Activated naive CD8-positive, alpha-beta T cell (primary cell): ENCODE measurements around the gene OSGEP.
"Not testable (repeated sequence)": the region's sequence is repeated elsewhere in the genome, so short reads cannot be mapped to it uniquely, and the experiment has no call there.

Experiments used
- H3K27ac Mint-ChIP-seq: one replicate; pipeline ENCODE4 v1.8.0; 2021; ENCODE audit warnings: mixed read lengths
- H3K27me3 Mint-ChIP-seq: one replicate; pipeline ENCODE4 v1.8.0; 2021; ENCODE audit warnings: mixed read lengths
- H3K36me3 Mint-ChIP-seq: one replicate; pipeline ENCODE4 v1.8.0; 2021; ENCODE audit warnings: mixed read lengths
- H3K4me1 Mint-ChIP-seq: one replicate; pipeline ENCODE4 v1.8.0; 2021; ENCODE audit warnings: low read depth, mixed read lengths
- H3K4me3 Mint-ChIP-seq: one replicate; pipeline ENCODE4 v1.8.0; 2021; ENCODE audit warnings: mild to moderate bottlenecking, mixed read lengths
- H3K9me3 Mint-ChIP-seq: one replicate; pipeline ENCODE4 v1.8.0; 2021; ENCODE audit warnings: low read depth, mixed read lengths

The OSGEP gene

GRCh38 chr14:20455355-20456300 is 1.0 kb upstream of the OSGEP start:
- Mint-ChIP-seq H3K27ac (no peak overlapping the region), H3K9me3 (no peaks in the 10 kb centered on the region), H3K4me1 (peaks cover 41% of the 10 kb centered on the region)

DNA sequence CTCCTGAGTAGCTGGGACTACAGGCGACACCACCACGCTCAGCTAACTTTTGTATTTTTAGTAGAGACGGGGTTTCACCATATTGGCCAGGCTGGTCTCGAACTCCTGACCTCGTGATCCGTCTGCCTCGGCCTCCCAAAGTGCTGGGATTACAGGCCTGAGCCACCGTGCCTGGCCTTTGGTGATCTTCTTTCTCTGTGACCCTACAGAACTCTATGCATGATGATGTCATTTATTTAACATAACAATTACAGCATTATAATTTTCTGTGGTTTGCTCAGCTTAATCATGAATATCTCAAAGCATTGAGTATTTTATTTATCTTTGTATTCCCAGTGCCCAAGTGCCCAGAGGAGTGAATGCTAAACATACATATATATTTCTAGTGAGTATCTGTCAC is 1.8 kb downstream of the OSGEP start:
- not testable (repeated sequence) for H3K27me3 Mint-ChIP-seq, H3K9me3 Mint-ChIP-seq
- H3K27ac Mint-ChIP-seq = peak overlapping the region; percentile 70
- H3K4me1 Mint-ChIP-seq = peaks cover 28% of the 10 kb centered on the region
- H3K36me3 Mint-ChIP-seq = peaks cover 11% of the 10 kb centered on the region
- peak overlapping the region; percentile 72 for H3K4me3 Mint-ChIP-seq

More at GRCh38 chr14:20455355-20456300, 1.0 kb upstream of the OSGEP start:
- no peak overlapping the region for H3K4me3 Mint-ChIP-seq
- H3K36me3 Mint-ChIP-seq = peaks cover 2% of the 10 kb centered on the region
- no peaks in the 10 kb centered on the region for H3K27me3 Mint-ChIP-seq

GRCh38 chr14:20446889-20447288 is 7.7 kb downstream of the OSGEP start:
- no peaks in the 10 kb centered on the region for H3K27me3 Mint-ChIP-seq
- peaks cover 12% of the 10 kb centered on the region for H3K4me1 Mint-ChIP-seq
- peak overlapping the region; percentile 47 for H3K27ac Mint-ChIP-seq
- H3K36me3 Mint-ChIP-seq = peaks cover 21% of the 10 kb centered on the region
- no peaks in the 10 kb centered on the region for H3K9me3 Mint-ChIP-seq
- no peak overlapping the region for H3K4me3 Mint-ChIP-seq

- not testable (repeated sequence) for H3K27me3 Mint-ChIP-seq, H3K9me3 Mint-ChIP-seq, H3K27ac Mint-ChIP-seq, H3K4me3 Mint-ChIP-seq
- peaks cover 31% of the 10 kb centered on the region for H3K4me1 Mint-ChIP-seq
- H3K36me3 Mint-ChIP-seq = peaks cover 15% of the 10 kb centered on the region
These were observed 11.0 kb downstream of the OSGEP start for GRCh38 chr14:20443650-20444049.

DNA sequence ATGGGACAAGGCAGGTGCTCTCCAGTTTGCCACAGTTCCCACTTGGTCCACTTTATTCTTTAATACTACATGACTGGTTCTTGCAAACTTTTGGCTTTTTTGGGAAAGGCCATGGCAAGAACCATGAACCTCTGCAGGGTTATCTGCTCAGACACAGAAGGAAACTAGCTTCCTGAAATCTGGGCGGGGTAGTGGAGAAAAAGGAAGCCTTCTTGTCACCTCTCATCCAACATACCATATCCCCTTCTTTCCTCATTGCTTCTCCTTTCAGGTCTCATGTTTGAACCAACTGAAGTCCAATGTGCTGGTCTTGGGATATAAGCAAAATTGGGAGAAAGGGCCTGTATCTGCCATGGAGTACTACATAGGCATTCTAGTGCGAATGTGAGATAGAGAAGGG is 13.2 kb downstream of the OSGEP start:
- no peak overlapping the region for H3K4me3 Mint-ChIP-seq
- peak overlapping the region; percentile 89 for H3K27ac Mint-ChIP-seq
- H3K27me3 Mint-ChIP-seq = no peaks in the 10 kb centered on the region
- H3K4me1 Mint-ChIP-seq = peaks cover 29% of the 10 kb centered on the region
- H3K36me3 Mint-ChIP-seq = peaks cover 4% of the 10 kb centered on the region
- H3K9me3 Mint-ChIP-seq = no peaks in the 10 kb centered on the region

- Mint-ChIP-seq H3K4me1 (peaks cover 29% of the 10 kb centered on the region), H3K4me3 (peak overlapping the region; percentile 70), H3K9me3 (no peaks in the 10 kb centered on the region), H3K27me3 (no peaks in the 10 kb centered on the region), H3K36me3 (peaks cover 4% of the 10 kb centered on the region), H3K27ac (peak overlapping the region; percentile 89)
These were observed 13.7 kb downstream of the OSGEP start for GRCh38 chr14:20440882-20441281.

- Mint-ChIP-seq H3K4me1 (peaks cover 29% of the 10 kb centered on the region), H3K4me3 (peak overlapping the region; percentile 70), H3K27me3 (no peaks in the 10 kb centered on the region), H3K9me3 (no peaks in the 10 kb centered on the region), H3K36me3 (peaks cover 4% of the 10 kb centered on the region), H3K27ac (peak overlapping the region; percentile 89)
These were observed 14.1 kb downstream of the OSGEP start for GRCh38 chr14:20440465-20440864.

DNA sequence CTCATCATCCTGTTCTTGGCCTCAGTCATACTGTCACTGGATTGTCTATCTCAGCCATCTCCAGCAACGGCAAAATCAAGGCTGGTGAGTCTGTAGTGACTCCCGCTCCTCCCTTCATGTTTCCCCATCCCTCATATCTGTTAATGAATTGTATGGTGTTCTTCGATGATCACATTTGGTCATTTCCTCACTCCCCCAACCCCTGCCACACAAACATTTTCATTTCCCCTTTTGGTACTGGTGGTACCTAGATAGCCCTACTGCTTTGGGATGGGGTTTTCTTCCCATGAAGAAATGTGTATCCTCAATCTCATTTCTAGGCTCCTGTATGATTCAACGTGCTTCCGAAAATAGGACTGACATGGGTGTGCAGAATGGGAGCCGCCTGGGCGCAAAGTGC is 15.9 kb downstream of the OSGEP start:
- no peak overlapping the region for H3K4me3 Mint-ChIP-seq
- no peaks in the 10 kb centered on the region for H3K27me3 Mint-ChIP-seq
- peaks cover 4% of the 10 kb centered on the region for H3K36me3 Mint-ChIP-seq
- H3K27ac Mint-ChIP-seq = no peak overlapping the region
- no peaks in the 10 kb centered on the region for H3K9me3 Mint-ChIP-seq
- H3K4me1 Mint-ChIP-seq = peaks cover 29% of the 10 kb centered on the region

DNA sequence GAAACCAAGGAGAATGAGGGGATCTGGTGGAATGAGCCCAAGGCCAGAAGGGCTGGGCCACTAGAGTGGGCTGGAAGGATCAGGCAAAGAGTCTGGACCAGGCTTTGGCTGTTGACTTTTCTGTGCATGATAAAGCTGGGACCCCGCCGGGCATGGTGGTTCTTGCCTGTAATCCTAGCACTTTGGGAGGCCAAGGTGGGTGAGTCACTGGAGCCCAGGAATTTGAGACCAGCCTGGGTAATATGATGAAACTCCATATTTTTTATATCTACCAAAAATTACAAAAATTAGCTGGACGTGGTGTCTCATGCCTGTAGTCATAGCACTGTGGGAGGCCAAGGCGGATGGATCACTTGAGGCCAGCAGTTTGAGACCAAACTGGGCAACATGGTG is 18.3 kb downstream of the OSGEP start:
- Mint-ChIP-seq H3K4me1 (peaks cover 19% of the 10 kb centered on the region), H3K4me3 (no peak overlapping the region), H3K9me3 (no peaks in the 10 kb centered on the region), H3K27me3 (no peaks in the 10 kb centered on the region), H3K36me3 (no peaks in the 10 kb centered on the region), H3K27ac (no peak overlapping the region)

DNA sequence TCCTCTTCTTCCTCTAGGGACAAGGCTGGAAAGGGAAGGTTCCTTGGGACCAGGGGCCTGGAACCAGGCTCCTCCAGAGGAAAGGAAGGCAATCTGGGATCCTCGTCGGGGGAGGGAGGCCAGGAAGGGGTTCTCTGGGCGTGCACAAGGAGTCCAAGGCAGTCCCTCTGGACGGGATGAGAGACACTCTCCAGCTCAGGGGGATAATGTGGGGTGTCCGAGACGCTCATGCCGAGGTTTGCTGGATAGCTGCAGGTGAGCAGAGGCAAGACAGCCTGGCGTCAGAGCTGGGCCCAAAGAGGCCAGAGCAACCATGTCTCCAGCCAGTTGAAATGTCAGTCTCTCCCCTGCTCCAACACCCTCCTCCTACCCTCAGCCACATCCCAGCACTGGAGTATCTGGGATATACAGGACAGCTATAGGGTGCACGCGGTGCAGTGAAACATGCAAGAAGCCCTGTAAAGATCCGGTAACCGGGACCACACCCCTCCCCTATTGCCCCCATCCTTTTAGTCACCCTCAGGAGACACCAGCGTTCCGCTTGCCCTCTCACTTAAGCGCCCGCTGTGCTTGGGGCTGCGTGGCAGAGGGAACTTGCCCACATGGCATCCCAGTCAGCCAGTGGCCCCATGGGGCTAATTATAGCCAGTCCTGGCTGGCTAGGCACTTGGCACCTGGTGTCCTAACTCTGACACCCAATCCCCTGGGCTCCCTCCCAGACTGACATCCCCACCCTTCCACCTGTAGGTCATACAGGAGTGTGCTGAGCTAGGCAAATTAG is 18.8 kb downstream of the OSGEP start, which contains the start of gene KLHL33:
Gene KLHL33 (minus strand): TSS at position 585 of the 781 bp plus-strand sequence. CDS start 355 bp downstream, at position 230.
- H3K27ac Mint-ChIP-seq = no peak within 1 kb of the TSS
- H3K36me3 Mint-ChIP-seq = no peaks in the 10 kb centered on the region
- H3K4me3 Mint-ChIP-seq = no peak within 1 kb of the TSS
- peaks cover 15% of the 10 kb centered on the region for H3K4me1 Mint-ChIP-seq
- no peaks in the 10 kb centered on the region for H3K9me3 Mint-ChIP-seq
- no peaks in the 10 kb centered on the region for H3K27me3 Mint-ChIP-seq

GRCh38 chr14:20434701-20435581 is 19.7 kb downstream of the OSGEP start:
- no peaks in the 10 kb centered on the region for H3K9me3 Mint-ChIP-seq
- no peak overlapping the region for H3K4me3 Mint-ChIP-seq
- H3K27ac Mint-ChIP-seq = no peak overlapping the region
- H3K4me1 Mint-ChIP-seq = peaks cover 10% of the 10 kb centered on the region
- H3K36me3 Mint-ChIP-seq = no peaks in the 10 kb centered on the region
- H3K27me3 Mint-ChIP-seq = no peaks in the 10 kb centered on the region

DNA sequence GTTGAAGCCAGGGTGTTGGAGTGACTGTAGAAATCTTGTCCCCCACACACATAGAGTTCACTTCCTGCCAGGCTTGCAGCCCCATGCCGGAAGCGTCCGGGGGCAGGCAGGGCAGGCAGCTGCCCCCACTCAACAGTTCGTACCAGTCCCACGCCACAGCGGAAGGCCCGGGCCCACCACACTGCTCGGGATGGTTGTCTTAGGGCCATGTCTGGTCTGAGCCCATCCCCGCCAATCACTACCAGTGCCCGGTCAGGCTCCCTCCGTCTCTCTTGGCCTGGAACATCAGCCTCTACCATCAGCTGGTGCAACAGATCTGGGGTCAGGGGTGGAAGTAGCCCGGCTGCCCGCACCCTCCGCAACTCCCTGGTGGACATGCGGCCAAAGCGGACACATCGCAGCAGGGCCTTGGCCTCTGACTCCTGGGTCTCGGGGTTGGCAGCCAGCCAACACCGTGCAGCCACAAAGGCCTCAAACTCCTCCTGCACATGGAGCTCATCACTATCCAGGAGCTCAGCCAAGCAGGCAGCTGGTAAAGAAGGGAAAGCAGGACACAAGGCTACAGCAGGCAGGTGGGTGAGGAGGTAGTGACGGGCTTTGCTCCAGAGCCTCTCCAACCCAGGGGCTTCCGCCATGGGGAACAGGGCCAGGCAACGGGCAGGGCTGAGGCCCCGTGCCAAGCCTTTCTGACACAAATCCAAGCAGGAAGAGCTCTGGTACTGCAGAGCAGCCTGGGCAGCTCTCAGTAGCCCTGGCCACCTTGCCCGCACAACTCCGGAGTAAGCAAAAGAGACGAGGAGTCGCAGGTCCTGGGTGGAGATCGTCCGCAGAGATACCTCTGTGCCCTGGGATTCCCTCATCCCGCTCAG is 24.6 kb downstream of the OSGEP start:
- H3K4me3 Mint-ChIP-seq = peak overlapping the region; percentile 46

DNA sequence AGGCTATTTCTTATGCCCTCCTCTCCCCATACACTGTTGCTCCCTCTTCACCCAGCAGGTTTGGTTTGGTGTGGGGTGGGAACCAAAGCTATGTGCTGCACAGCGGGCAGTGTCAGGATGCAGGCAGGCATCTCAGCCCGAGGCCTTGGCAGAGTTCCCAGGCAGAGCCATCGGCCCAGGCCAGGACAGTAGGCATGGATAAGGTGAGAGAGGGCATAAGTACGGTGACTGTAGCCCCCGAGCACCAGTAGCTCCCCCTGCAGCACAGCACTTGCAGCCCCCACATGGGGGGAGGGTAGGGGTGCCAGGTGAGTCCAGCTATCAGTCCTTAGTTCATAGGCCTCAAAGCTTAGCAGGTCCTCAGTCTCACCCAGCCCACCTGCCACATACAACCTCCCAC is 25.8 kb downstream of the OSGEP start:
- Mint-ChIP-seq H3K27ac (peak overlapping the region; percentile 86), H3K36me3 (no peaks in the 10 kb centered on the region), H3K4me1 (peaks cover 38% of the 10 kb centered on the region), H3K27me3 (no peaks in the 10 kb centered on the region), H3K4me3 (peak overlapping the region; percentile 65), H3K9me3 (no peaks in the 10 kb centered on the region)

More for the DNA sequence above, 24.6 kb downstream of the OSGEP start:
- Mint-ChIP-seq H3K9me3 (no peaks in the 10 kb centered on the region), H3K4me1 (peaks cover 38% of the 10 kb centered on the region), H3K27me3 (no peaks in the 10 kb centered on the region), H3K36me3 (no peaks in the 10 kb centered on the region), H3K27ac (peak overlapping the region; percentile 86)

DNA sequence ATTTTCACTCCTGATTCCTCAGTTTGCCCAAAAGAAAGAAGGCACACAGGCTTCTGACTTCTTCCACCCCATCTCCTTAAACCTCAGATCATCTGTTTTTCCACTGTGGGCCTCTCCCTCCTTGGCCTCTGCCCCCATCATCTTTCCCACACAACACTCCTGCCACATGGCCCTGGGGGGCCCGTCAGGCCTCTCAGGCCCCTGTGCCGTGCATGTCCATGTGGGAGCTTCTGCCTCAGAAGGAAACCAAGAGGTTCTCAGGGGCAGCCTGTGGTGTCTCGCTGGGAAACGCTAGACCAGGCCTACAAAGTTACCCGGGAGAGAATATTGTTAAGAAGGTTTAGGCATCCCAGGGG is 26.6 kb downstream of the OSGEP start:
- no peaks in the 10 kb centered on the region for H3K36me3 Mint-ChIP-seq
- peak overlapping the region; percentile 86 for H3K27ac Mint-ChIP-seq
- H3K27me3 Mint-ChIP-seq = no peaks in the 10 kb centered on the region
- peak overlapping the region; percentile 65 for H3K4me3 Mint-ChIP-seq
- H3K9me3 Mint-ChIP-seq = no peaks in the 10 kb centered on the region
- H3K4me1 Mint-ChIP-seq = peaks cover 38% of the 10 kb centered on the region
